Dermis microvascular lymphatic vessel endothelial cell (primary cell): Measurements from ENCODE around the gene SEMG2. TPM values are rescaled to one million over a fixed set of nuclear protein-coding genes. Genes with fewer than 3 reads are reported as not detected.

ENCODE experiments used
- total RNA-seq: library from RNA; depleted of rRNA; stranded (reverse); fragments of >200 nt; gene quantifications from 2 replicates; pipeline ENCODE4 v1.2.1, GENCODE V29; 2014

The SEMG2 gene
- total RNA-seq, 1 donor from 2014 or later: not detected

Other genes with a start within 250 kb of the SEMG2 start
- under 0.01 and 0.25 TPM in 2 replicates for gene KCNS1, start 120.2 kb upstream of the SEMG2 start, total RNA-seq
- not detected in 2 replicates for gene WFDC5, start 106.2 kb upstream of the SEMG2 start, total RNA-seq
- not detected in 2 replicates for gene WFDC12, start 96.9 kb upstream of the SEMG2 start, total RNA-seq
- not detected in 2 replicates for gene PI3, start 46.5 kb upstream of the SEMG2 start, total RNA-seq
- gene SEMG1, start 14.3 kb upstream of the SEMG2 start, total RNA-seq: not detected in 2 replicates
- 0.39 and 1.4 TPM in 2 replicates for gene SLPI, start 33.2 kb downstream of the SEMG2 start, total RNA-seq
- gene RBPJL, start 85.5 kb downstream of the SEMG2 start, total RNA-seq: not detected in 2 replicates
- under 0.01 TPM in 2 replicates for gene MATN4, start 86.9 kb downstream of the SEMG2 start, total RNA-seq
- 37.7 and 55.6 TPM in 2 replicates for gene SDC4, start 127.1 kb downstream of the SEMG2 start, total RNA-seq
- gene SYS1, start 141.8 kb downstream of the SEMG2 start, total RNA-seq: 16.6 and 24.0 TPM in 2 replicates
- not detected in 2 replicates for gene TP53TG5, start 157.0 kb downstream of the SEMG2 start, total RNA-seq
- gene DBNDD2, start 186.9 kb downstream of the SEMG2 start, total RNA-seq: 6.4 and 9.4 TPM in 2 replicates
- 16.4 and 31.0 TPM in 2 replicates for gene PIGT, start 194.8 kb downstream of the SEMG2 start, total RNA-seq
- not detected in 2 replicates for gene WFDC2, start 248.4 kb downstream of the SEMG2 start, total RNA-seq